Kidney capillary endothelial cell (primary cell): ENCODE results near the gene ADAMTS3.

Source experiments
- DNase-seq: peaks from one replicate; pipeline ENCODE4 v3.0.0-alpha.2; 2018; ENCODE audit warnings: low spot score

Gene ADAMTS3

DNA sequence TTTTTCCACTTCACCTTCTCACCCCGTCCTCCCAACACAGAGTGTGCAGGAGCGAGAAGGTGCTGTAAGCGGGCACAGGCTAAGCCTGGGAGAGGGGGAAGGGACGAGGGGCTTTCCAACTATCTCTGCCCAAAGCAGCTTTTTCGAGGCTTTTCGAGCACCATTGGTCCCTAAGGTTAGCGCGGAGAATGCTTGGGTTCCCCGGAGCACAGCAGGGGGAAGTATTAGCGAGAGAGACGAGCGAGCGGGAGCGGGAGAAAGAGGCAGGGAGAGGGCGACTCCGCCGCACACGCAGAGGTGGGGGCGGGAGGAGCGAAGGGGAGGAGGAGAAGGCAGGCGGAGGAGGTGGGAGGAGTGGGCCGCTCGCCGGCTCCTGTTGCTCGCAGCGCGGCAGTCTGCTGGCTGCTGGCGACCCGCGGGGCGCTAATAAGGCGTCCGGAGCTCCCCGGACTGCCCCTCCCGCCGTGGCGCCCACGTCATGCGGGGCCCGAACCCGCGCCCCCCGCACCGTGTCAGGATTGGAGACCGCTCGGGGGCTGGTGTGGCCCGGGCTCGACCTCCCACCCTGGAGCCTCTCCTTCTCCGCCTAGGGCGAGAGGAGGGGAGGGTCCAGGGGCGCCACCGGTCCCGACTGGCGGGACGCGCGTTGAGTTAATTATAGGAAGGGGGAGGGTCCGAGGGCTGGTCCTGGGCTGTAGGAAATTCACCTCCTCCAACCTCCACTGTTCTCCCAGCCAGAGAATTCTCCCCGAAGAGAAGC is at the start of gene ADAMTS3:
ADAMTS3 (minus strand) TSS at position 263 of the 760 bp plus-strand sequence. CDS start 459 bp downstream, outside the sequence.
- DNase-seq, result no peak

GRCh38 chr4:72613959-72614358 is 44.9 kb upstream of the ADAMTS3 start:
- no peak for DNase-seq

DNA sequence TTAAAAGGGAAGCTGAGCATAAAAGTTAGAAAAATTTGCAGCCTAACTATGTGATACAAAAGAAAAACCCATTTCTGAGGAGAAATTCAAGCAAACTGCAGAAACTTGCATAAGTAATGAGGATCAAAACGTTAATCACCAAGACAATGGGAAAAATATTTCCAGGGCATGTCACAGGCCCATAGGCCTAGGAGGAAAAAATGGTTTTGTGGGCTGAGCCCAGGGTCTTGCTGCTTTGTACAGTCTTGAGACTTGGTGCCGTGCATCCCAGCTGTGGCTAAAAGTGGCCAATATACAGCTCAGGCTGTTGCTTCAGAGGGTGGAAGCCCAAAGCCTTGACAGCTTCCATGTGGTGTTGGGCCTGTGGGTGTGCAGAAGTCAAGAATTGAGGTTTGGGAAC is 37.7 kb upstream of the ADAMTS3 start:
- DNase-seq, result no peak

DNA sequence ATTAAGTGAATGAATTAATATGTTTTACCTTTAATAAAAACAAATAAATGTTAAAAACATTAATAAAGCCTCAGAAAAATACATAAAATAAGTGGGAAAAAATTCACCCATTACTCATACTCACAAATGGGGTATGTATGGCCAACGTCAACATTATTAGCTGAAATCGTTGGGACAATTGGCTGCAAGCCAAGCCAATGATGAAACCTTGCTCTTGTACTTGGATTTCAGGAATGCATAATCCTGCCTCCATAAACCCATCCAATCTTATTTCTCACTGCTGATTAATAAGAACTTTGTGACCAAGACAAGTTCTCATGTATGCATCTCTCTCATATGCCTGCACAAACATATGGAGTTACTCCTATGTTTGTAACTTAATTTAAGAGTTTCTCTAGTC is 35.3 kb upstream of the ADAMTS3 start:
- DNase-seq, result no peak

DNA sequence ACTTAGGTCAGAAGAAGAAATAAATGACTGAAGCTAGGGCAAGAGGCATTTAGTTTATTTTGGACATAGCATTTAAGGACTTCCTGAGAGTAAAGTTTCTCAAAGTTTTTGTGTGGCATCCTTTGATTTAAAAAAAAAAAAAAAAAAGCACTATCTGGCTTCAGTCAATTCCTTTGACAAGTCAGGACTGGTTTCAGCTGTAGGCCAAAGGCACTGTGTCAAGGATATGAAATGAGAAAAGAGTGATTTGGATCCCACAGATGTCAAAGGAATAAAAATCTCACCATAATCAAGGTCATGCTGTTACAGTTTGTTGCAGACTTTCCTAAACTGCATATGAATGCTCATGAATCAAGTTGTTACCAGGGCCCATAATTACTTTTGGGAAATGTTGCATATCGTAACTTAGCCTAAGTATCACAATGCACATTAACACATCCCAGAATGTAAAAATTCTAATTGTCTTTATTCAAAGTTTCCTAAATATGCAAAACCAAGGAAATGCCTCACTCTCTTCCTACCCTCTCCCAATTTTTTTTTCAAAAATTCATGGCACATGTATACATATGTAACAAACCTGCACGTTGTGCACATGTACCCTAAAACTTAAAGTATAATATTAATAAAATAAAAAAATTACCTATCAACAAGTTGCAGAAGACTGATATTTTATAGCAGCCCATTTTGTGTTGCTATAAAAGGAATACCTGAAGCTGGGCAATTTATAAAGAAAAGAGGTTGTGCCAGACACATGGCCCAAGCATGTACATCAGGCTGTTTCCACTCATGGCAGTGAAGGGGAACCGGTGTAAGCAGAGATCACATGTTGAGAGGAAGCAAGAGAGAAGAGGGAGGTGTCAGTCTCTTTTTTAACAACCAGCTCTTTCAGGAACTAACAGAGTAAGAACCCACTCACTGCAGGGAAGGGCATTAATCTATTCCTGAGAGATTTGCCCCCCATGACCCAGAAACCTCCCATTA is 33.7 kb upstream of the ADAMTS3 start:
- DNase-seq, result no peak

- DNase-seq, result no peak
These were observed 22.8 kb upstream of the ADAMTS3 start for GRCh38 chr4:72591547-72592454.

GRCh38 chr4:72587334-72587733 is 18.3 kb upstream of the ADAMTS3 start:
- no peak for DNase-seq

DNA sequence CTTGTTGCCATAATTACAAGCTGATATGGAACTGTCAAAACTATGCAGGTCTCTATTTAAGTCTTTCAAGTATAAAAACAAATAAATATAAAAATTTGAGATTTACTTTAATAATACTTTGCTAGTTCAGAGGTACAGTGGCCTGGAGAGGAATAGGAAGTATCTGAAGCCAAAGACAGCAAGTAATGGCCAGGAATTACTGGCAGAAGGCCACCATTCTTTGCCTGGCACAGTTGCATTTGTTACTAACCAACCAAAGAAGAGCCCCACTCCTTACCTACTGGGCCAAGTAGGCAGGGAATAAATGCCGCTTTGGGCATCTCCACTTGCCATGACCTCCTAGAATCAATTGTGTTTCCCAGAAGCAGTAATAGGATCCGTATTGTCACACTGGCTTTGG is 13.8 kb upstream of the ADAMTS3 start:
- no peak for DNase-seq

DNA sequence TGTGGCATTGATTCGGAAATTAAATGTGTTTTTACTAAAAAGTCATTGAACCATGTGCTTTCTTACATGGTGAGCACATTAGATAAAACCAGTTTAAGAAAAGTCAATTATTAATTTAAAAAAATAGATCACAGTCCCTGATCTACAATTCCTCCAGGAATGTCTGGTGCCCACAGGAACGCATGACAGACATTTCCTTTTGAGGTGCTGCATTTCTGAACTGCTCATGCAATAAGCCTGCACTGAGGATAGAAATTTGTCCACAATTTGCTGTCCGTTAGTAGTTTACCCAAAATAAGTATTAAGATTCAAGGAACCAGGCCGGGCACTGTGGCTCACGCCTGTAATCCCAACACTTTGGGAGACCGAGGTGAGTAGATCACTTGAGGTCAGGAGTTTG is 8.2 kb upstream of the ADAMTS3 start:
- DNase-seq, result no peak

- DNase-seq, result no peak
These were observed 2.3 kb upstream of the ADAMTS3 start for GRCh38 chr4:72571337-72571736.

DNA sequence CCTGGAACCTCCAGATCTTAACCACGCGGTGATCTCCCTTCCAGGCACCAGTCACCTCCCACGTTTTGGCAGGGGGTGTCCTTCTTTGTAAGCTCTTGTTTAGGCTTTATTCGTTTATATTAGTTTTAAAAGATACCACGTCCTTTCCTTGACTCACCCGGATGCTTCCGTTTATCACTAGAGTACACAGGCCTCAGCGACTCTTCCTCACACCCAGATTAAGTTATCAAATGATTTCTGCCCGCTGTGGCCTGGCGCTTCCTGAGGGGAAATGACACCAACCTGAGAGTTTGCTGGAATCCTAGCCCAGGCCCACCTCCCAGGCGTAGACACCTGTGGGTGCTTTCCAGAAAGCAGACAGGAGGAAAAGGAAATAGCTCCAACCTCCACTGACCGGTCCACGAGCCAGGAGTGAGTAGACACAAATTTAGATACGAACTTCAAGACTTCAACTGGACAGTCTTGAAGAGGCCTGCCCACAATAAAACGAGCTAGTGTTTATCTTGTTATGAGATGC is 756 bp upstream of the ADAMTS3 start:
- peak; percentile 18 for DNase-seq

GRCh38 chr4:72567821-72568675 is 973 bp downstream of the ADAMTS3 start:
- DNase-seq, result peak; percentile 70

DNA sequence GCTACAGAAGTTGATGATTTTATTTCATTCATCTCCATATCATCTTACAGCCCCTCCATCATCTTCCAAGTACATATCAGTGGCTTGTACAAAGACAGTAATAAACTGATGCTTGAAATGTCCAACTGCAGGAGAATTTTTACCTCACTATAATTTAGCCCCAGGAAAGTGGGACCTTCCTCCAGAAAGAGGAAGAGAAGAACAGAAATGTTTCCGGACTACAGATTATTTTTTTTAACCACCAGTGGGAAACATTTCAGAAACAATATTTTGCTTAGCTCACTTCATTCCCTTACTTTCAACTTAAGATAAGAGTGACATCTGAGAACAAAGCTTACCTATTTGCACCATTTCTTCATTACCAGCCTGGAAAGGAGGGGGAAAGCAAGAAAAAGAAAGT is 2.0 kb downstream of the ADAMTS3 start:
- no peak for DNase-seq

- no peak for DNase-seq
These were observed 2.5 kb downstream of the ADAMTS3 start for GRCh38 chr4:72566464-72566972.

- no peak for DNase-seq
These were observed 4.2 kb downstream of the ADAMTS3 start for GRCh38 chr4:72564789-72565188.

GRCh38 chr4:72564184-72564583 is 4.8 kb downstream of the ADAMTS3 start:
- no peak for DNase-seq

DNA sequence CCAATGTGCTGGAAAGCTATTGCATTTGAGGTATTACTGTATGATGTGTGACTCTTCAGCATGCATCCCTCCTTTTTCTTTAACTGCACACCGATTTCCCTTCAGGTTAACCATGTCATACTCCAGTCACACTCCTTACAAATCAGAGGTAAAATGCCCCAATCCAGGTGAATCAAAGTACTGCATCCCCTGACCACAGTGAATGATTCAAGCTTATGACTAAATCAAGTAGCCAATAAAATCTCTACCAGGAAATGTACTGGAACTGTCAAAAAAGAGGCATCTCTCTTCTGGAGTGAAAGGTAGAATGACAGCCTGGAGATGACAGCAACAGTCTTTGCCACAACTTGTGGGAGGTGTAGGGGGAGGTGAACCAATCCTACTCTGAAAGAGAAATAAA is 10.4 kb downstream of the ADAMTS3 start:
- no peak for DNase-seq

- no peak for DNase-seq
These were observed 12.0 kb downstream of the ADAMTS3 start for GRCh38 chr4:72557021-72557420.

- no peak for DNase-seq
These were observed 13.6 kb downstream of the ADAMTS3 start for GRCh38 chr4:72555377-72555831.

GRCh38 chr4:72553540-72554337 is 15.3 kb downstream of the ADAMTS3 start:
- DNase-seq, result no peak
